HTERT RPE-1 (cell line): Measurements from ENCODE around the gene ATG7.
"Not testable (repeated sequence)": the region's sequence is repeated elsewhere in the genome, so short reads cannot be mapped to it uniquely, and the experiment has no call there.

Experiments
- in situ Hi-C: fragments of 300-500 bp; cut with MboI; formaldehyde crosslinking; loops from 4 replicates; pipeline ENCODE4 v1.14.3; 2020; ENCODE audit warnings: low sequenced_read_pairs

The ATG7 gene

GRCh38 chr3:11455956-11456355, 183.8 kb downstream of the ATG7 start:
- in situ Hi-C loops: no loop called here

- in situ Hi-C loops: no loop called here
Measured at GRCh38 chr3:11457135-11457534, 184.9 kb downstream of the ATG7 start.

DNA sequence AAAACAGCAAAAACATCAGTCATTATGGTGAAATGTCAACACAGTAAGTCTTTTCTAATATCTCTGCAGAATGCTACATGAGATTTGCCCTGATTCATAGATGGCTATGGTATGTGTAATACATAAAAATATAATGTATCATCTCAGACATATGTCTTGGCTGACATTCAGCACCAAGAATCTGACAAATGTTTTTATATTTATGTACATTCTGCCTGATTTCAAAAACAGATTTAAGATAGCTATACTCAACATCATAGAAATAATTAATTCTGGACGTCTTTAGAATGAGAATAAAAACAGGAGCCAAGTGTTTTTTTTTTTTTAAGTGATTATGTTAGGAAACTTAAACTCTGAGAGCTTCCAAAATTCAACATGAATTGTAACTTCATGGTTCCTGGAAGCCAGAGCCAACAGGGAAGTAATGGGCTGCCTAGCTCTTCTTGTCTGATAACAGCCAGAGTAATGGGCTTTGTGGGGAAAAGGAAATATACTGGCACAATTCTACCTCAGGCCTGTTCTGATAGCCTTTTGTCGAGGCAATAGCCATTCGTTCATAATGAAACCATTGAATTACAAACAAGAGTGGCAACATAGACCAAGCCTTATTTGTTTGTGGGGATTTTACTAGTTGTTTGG, 187.1 kb downstream of the ATG7 start:
- in situ Hi-C loops: no loop called here

DNA sequence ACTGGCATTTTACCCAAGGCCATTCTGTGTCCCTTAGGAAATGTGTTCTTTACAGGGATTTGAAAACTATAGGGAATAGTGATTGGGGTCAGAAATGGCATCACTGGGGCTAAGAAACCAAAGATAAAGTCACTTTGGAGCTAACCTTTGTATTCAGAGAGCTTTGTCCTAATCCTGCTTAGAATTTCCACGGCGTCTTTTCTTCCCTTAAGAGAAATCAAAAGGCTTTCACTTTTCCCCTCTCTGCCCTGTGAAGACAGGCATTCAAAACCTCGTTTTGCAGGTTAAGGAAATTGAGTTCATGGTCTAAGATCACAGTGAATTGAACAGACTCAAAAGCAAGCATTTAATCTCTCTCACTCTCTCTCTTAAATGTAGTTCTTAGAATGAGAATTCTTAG, 189.0 kb downstream of the ATG7 start:
- in situ Hi-C loops: no loop called here

- in situ Hi-C loops: not testable (repeated sequence)
Measured at GRCh38 chr3:11462673-11463072, 190.5 kb downstream of the ATG7 start.

GRCh38 chr3:11463591-11463990, 191.4 kb downstream of the ATG7 start:
- in situ Hi-C loops: no loop called here

- in situ Hi-C loops: no loop called here
Measured at GRCh38 chr3:11464356-11464755, 192.2 kb downstream of the ATG7 start.

DNA sequence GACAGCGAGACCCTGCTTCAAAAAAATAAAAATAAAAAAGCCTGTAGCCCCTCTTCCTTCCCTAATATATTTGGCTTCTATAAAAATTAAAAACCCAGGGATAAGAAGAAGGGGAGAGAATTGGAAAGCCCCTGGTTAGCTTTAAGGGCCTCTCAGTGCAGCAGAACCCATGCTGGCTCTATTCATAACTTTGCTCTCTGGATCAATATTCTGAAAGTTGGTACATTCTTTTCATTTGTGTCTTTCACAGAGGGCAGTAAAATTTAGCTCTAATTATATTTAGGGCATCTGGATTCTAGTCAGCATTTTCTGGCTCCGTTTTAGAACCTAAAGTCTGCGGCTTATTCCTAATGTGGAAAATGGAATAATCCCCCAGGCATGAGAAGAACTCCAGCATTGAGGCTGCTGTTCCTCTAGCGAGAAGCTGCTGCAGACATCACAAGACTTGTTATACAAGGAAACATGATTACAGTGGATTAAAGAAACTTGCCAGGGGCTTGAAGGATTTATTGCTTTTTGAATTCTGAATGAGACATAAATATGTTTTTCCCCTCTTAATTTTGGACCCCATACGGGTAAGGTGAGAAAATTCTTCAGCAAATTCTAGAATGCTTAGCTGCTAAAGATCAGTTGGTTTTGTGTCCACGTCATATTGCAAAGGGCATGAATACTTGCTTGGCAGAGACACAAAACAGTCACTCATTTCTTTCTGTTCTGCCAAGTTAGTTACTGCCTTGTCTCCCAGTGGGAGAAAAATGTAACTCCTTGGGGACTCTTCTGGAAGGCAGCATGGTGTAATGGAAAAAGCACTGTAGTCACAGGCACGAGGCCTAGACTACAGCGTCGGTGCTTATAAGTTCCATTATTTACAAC, 193.8 kb downstream of the ATG7 start:
- in situ Hi-C loops: no loop called here

DNA sequence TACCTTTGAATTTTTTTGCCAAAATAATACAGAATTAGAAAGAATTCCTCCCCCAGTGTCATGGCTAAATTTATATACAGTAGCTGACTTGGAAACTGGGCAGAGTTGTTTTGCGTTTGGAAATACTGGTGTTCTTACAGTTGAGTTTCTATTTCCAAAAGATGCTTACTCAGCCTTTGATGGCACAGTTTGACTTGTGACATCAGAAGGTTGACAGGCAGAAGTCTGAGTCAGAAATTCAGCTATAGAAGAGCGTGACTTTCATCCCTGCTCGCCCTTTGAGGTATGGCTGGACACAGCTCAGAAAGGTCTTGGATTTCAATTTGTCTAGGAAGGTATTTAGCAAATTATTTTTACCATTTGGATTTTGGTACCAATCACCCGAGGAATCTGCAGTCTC, 195.7 kb downstream of the ATG7 start:
- in situ Hi-C loops: no loop called here

DNA sequence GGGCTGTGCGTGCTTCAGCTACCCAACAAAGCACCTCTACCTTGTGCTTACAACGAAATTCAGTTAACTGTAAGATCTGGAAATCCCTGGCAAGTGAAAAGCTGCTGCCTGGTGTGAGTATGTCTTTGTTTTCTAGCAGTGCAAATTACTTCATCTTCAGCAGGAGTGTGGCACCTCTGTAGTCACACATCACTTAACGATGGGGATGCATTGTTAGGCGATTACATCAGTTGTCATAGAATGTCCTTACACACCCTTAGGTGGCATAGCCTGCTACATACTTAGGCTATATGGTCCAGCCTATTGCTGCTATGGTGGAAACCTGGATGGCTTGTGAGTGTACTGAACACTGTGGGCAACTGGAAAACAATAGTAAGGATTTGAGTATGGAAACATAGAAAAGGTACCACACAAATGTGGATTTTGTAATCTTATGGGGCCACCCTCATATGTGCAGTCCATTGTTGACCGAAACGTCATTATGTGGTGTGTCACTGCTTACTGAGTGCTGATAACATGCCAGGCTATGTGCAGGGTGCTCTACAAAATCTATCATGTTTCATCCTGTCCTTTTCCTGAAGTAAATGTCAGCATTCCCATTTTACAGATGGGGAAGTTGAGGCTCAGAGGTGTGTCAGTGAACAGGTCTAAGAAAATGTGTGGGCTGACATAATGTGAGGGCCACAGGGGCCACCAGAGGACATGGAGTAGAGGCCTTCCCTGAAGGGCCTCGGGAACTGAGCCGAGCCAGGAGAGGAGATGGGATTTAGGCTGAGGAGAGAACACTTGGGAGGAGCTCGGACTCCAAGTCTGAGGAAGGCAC, 198.0 kb downstream of the ATG7 start:
- in situ Hi-C loops: no loop called here

DNA sequence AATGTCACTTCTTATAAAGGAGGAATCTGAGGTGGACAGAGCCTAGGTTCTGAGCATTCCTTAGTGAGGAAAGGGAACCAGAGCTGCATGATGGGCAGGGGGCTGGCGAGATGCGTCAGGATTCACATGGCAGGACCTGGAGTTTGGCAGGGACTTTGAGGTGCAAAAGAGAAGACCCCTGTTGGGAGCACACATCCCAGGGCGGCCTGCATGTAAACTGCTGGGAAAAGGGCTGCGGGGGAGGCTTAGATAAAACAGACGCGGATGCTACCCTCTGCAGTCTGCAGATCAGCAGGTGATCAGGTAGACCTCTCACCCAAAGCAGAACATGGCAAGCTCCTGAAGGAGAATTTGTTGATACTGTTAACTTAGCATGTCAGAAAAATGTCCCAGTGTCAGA, 203.1 kb downstream of the ATG7 start:
- in situ Hi-C loops: no loop called here

GRCh38 chr3:11476735-11477144, 204.5 kb downstream of the ATG7 start:
- in situ Hi-C loops: no loop called here

- in situ Hi-C loops: no loop called here
Measured at GRCh38 chr3:11477407-11477911, 205.3 kb downstream of the ATG7 start.

- in situ Hi-C loops: no loop called here
Measured at GRCh38 chr3:11478167-11478566, 206.0 kb downstream of the ATG7 start.

- in situ Hi-C loops: no loop called here
Measured at GRCh38 chr3:11479221-11479620, 207.0 kb downstream of the ATG7 start.

DNA sequence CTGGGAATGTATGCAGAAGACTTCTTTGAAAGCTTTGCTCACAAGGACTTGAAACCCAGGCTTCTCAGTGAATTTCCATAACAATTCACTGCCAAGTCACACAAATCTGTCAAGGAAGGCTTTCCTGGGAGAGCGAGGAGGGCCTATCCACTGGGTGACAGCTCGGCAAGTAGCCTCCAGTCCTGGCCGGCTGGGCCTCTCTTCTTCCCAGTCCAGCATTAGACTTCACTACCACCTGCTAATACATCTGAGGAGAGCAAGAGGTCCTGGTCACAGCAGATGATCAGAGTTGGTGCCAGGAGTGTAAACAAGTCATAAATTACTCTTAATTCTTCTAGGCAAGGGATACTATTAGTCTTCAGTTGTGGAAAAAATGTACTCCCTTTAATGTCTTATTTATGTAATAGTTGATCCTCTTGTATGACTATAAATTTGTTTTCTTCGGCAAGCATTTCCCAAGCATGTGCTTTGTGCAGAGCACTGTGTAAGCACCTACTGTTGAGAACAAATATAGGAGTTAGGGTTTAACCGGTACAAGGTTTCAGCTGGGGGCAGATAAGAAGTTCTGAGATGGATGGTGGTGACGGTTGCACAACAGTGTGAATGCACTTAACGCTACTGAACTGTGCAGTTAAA, 208.6 kb downstream of the ATG7 start:
- in situ Hi-C loops: no loop called here

- in situ Hi-C loops: no loop called here
Measured at GRCh38 chr3:11481556-11481955, 209.4 kb downstream of the ATG7 start.

GRCh38 chr3:11482021-11482420, 209.8 kb downstream of the ATG7 start:
- in situ Hi-C loops: no loop called here

- in situ Hi-C loops: not testable (repeated sequence)
Measured at GRCh38 chr3:11488356-11488755, 216.2 kb downstream of the ATG7 start.

DNA sequence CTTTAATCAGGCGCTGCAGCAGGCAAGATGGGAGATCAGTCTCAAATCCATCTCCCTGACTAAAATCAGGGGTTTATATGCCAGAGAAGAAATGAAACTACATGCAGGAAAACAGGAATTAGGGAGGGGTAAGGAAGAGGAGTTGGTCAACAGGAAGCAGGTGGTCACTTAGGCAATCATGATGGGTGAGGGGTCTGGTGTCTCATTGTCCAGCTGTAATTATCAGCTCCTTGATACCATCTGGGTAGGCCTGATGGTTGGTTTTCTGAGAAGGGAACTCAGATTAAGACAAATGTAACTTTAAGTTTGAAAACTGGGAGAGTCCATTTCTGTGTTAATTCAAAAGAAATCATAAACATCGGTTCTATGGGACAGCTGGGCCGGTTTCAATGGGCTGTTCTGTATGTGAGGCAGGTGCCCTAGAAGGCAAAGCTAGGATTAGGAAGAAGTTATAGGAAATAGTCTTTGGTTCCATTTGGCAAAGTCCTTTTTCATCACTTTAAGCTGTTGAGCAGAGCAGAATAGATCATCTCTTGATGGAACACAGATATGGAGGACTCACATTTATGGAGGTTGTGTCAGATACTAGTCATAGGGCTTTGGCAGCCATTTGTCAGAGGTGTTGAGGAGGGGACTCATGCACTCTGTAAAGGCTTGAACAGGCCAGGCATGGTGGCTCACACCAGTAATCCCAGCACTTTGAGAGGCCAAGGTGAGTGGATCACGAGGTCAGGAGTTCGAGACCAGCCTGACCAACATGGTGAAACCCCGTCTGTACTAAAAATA, 222.1 kb downstream of the ATG7 start:
- in situ Hi-C loops: no loop called here
